Mesenchymal stem cell (in vitro differentiated cells and primary cell): ENCODE data around the gene SDSL.

Experiments
- DNase-seq: peaks from one replicate; pipeline ENCODE4 v3.0.0-alpha.2; 2013
- H2AFZ ChIP-seq: one replicate; pipeline ENCODE4 v1.6.1; 2013; ENCODE audit warnings: low read depth, mild to moderate bottlenecking, control low read depth, inconsistent platforms, low read length, moderate library complexity
- H2AK5ac ChIP-seq: 2 replicates; pipeline ENCODE4 v1.6.1; 2013; ENCODE audit warnings: low read length, moderate library complexity, mild to moderate bottlenecking, inconsistent platforms; ENCODE audit not compliant: severe bottlenecking
- H2BK120ac ChIP-seq: one replicate; pipeline ENCODE4 v1.6.1; 2013; ENCODE audit warnings: low read depth, mild to moderate bottlenecking, inconsistent platforms, low read length, moderate library complexity
- H2BK12ac ChIP-seq, 2 experiments: one replicate each; pipeline ENCODE4 v1.6.1; 2013; ENCODE audit warnings: inconsistent platforms in 2 of 2, low read length in 2 of 2, mild to moderate bottlenecking in 2 of 2, moderate library complexity in 2 of 2, control low read depth in 1 of 2
- H2BK15ac ChIP-seq: one replicate; pipeline ENCODE4 v1.6.1; 2013; ENCODE audit warnings: mild to moderate bottlenecking, low read depth, inconsistent platforms; ENCODE audit not compliant: poor library complexity, severe bottlenecking
- H2BK5ac ChIP-seq: 2 replicates; pipeline ENCODE4 v1.6.1; 2013; ENCODE audit warnings: low read depth, mild to moderate bottlenecking, low read length, control low read depth, inconsistent platforms; ENCODE audit not compliant: poor library complexity, severe bottlenecking
- H3K14ac ChIP-seq, 2 experiments: one replicate each; pipeline ENCODE4 v1.6.1; 2013; ENCODE audit warnings: inconsistent platforms in 2 of 2, low read length in 2 of 2, control low read depth in 1 of 2, mild to moderate bottlenecking in 1 of 2, moderate library complexity in 1 of 2
- H3K18ac ChIP-seq, 2 experiments: one replicate each; pipeline ENCODE4 v1.6.1; 2013; ENCODE audit warnings: inconsistent platforms in 2 of 2, low read length in 2 of 2, control low read depth in 1 of 2, low read depth in 1 of 2, mild to moderate bottlenecking in 1 of 2
- H3K23ac ChIP-seq, 2 experiments: one replicate each; pipeline ENCODE4 v1.6.1; 2013; ENCODE audit warnings: inconsistent platforms in 2 of 2, low read length in 2 of 2, mild to moderate bottlenecking in 2 of 2, moderate library complexity in 2 of 2, control low read depth in 1 of 2
- H3K27ac ChIP-seq: 2 replicates; pipeline ENCODE4 v1.5.1; 2013; ENCODE audit warnings: mild to moderate bottlenecking, moderate library complexity, low read length, control low read depth, inconsistent platforms; ENCODE audit not compliant: poor library complexity, severe bottlenecking
- H3K27me3 ChIP-seq, 2 experiments: 2 replicates each; pipeline versions ENCODE4 v1.6.1 to v1.7.0; 2013; ENCODE audit warnings: low read length in 2 of 2, mild to moderate bottlenecking in 2 of 2, moderate library complexity in 2 of 2, control low read depth in 1 of 2, inconsistent platforms in 1 of 2; ENCODE audit not compliant: control insufficient read depth in 1 of 2, insufficient read depth in 1 of 2
- H3K36me3 ChIP-seq, 2 experiments: 2 replicates each; pipeline versions ENCODE4 v1.6.1 to v1.7.0; 2013; ENCODE audit warnings: low read length in 2 of 2, control low read depth in 1 of 2, inconsistent platforms in 1 of 2, low read depth in 1 of 2, mild to moderate bottlenecking in 1 of 2; ENCODE audit not compliant: insufficient read depth in 2 of 2, control insufficient read depth in 1 of 2
- H3K4ac ChIP-seq, 2 experiments: one replicate each; pipeline ENCODE4 v1.6.1; 2013; ENCODE audit warnings: inconsistent platforms in 2 of 2, low read length in 2 of 2, mild to moderate bottlenecking in 2 of 2, moderate library complexity in 2 of 2, control low read depth in 1 of 2, low read depth in 1 of 2
- H3K4me1 ChIP-seq: 2 replicates; pipeline ENCODE4 v1.6.1; 2013; ENCODE audit warnings: low read depth, low read length, control low read depth; ENCODE audit not compliant: control insufficient read depth, insufficient read depth
- H3K4me2 ChIP-seq: 2 replicates; pipeline ENCODE4 v1.6.1; 2013; ENCODE audit warnings: low read length, mild to moderate bottlenecking, inconsistent platforms; ENCODE audit not compliant: poor library complexity, severe bottlenecking
- H3K4me3 ChIP-seq, 2 experiments: 2 replicates each; pipeline versions ENCODE4 v1.5.1 to v1.7.0; 2013; ENCODE audit warnings: low read length in 2 of 2, mild to moderate bottlenecking in 2 of 2, control low read depth in 1 of 2, low read depth in 1 of 2; ENCODE audit not compliant: insufficient read depth in 1 of 2
- H3K79me1 ChIP-seq: replicated peaks from 2 replicates; pipeline ENCODE4 v1.6.1; 2013; ENCODE audit warnings: mild to moderate bottlenecking, control low read depth, low read length, inconsistent platforms; ENCODE audit not compliant: poor library complexity, severe bottlenecking
- H3K9ac ChIP-seq: 2 replicates; pipeline ENCODE4 v1.7.0; 2013; ENCODE audit warnings: mild to moderate bottlenecking, low read length, moderate library complexity
- H3K9me3 ChIP-seq: 2 replicates; pipeline ENCODE4 v1.7.0; 2013; ENCODE audit warnings: mild to moderate bottlenecking, low read length; ENCODE audit not compliant: control insufficient read depth
- H4K8ac ChIP-seq: one replicate; pipeline ENCODE4 v1.6.1; 2013; ENCODE audit warnings: inconsistent platforms, mild to moderate bottlenecking, low read length, moderate library complexity
- H4K91ac ChIP-seq: one replicate; pipeline ENCODE4 v1.6.1; 2013; ENCODE audit warnings: mild to moderate bottlenecking, low read length, inconsistent platforms
- WGBS: methylation state at CpG from one replicate; pipeline ENCODE4 v1.1.7; 2013; ENCODE audit warnings: mixed read lengths; 5-methylcytosine and 5-hydroxymethylcytosine counted together

The SDSL gene

GRCh38 chr12:113470871-113471618 is 48.9 kb downstream of the SDSL start:
- Histone ChIP-seq H3K27me3 (peaks cover 99 to 100% of the 10 kb centered on the region in 2 experiments), H3K4me1 (peaks cover 23% of the 10 kb centered on the region), H2BK5ac (no peak overlapping the region), H3K18ac (no peak overlapping the region), H2AK5ac (no peak overlapping the region), H3K36me3 (no peaks in the 10 kb centered on the region), H4K8ac (no peak overlapping the region), H3K14ac (no peak overlapping the region), H3K4me2 (no peak overlapping the region), H3K27ac (no peak overlapping the region), H2BK120ac (no peak overlapping the region), H3K79me1 (no peaks in the 10 kb centered on the region), H3K4ac (no peak overlapping the region), H3K9ac (no peak overlapping the region), H2BK15ac (no peak overlapping the region), H3K9me3 (peaks cover 7% of the 10 kb centered on the region), H2AFZ (no peak overlapping the region), H3K23ac (no peak overlapping the region), H4K91ac (no peak overlapping the region), H3K4me3 (no peak overlapping the region), H2BK12ac (no peak overlapping the region)
- WGBS = 2% methylated on average over 32 of the region's 53 CpGs
- DNase-seq = no peak

DNA sequence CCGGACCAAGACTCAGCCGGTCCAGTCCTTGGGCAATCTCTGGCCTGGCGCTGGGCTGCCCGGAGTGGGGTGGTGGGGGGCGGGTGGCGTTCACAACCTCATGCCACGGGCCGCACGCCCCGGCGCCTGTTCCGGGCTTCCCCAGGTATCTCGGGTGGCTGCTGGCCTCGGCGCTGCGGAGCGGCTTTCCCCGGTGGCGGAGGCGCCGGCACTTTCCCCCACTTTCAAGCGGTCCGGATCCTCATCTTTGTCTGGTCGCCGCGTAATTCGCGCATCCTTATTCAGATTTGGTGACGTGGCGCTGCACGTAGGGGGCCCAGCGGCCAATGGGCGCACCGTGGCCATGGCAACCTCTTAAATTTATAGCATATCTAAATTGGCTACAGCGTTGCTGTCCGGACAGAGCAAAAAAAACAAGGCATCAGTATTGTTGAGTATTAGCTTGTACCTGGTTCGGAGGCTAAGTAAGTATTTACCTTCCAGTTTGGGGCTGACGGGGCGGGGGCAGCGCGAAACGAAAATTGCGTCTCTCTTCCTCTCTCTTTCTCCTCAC is 49.5 kb downstream of the SDSL start, which contains the start of gene LHX5:
Gene LHX5, minus strand, starts transcription at position 253 of the 553 bp plus-strand sequence. CDS start 373 bp downstream, outside the sequence.
- Histone ChIP-seq H3K27ac (no peak within 1 kb of the TSS), H2BK120ac (no peak within 1 kb of the TSS), H2AK5ac (no peak within 1 kb of the TSS), H2BK15ac (no peak within 1 kb of the TSS), H3K9me3 (peaks cover 7% of the 10 kb centered on the region), H3K36me3 (no peaks in the 10 kb centered on the region), H3K4ac (no peak within 1 kb of the TSS), H3K27me3 (peaks cover 95 to 100% of the 10 kb centered on the region in 2 experiments), H4K8ac (no peak within 1 kb of the TSS), H3K18ac (no peak within 1 kb of the TSS), H3K14ac (no peak within 1 kb of the TSS), H3K23ac (no peak within 1 kb of the TSS), H2BK12ac (no peak within 1 kb of the TSS), H3K4me1 (peaks cover 25% of the 10 kb centered on the region), H3K4me3 (no peak within 1 kb of the TSS), H2AFZ (no peak within 1 kb of the TSS), H2BK5ac (no peak within 1 kb of the TSS), H3K9ac (no peak within 1 kb of the TSS), H3K4me2 (no peak within 1 kb of the TSS), H3K79me1 (no peaks in the 10 kb centered on the region), H4K91ac (no peak within 1 kb of the TSS)
- WGBS = under 1% methylated on average over 43 of the region's 43 CpGs
- DNase-seq = no peak

- DNase-seq = no peak
- Histone ChIP-seq H2BK12ac (no peak overlapping the region), H2BK15ac (no peak overlapping the region), H2AK5ac (no peak overlapping the region), H3K4me3 (no peak overlapping the region), H3K9ac (no peak overlapping the region), H3K18ac (no peak overlapping the region), H3K27me3 (peaks cover 92 to 98% of the 10 kb centered on the region in 2 experiments), H3K4me2 (no peak overlapping the region), H3K14ac (no peak overlapping the region), H3K9me3 (peaks cover 7% of the 10 kb centered on the region), H2AFZ (no peak overlapping the region), H2BK5ac (no peak overlapping the region), H4K91ac (no peak overlapping the region), H3K27ac (no peak overlapping the region), H3K79me1 (no peaks in the 10 kb centered on the region), H3K23ac (no peak overlapping the region), H3K4ac (no peak overlapping the region), H3K4me1 (peaks cover 17% of the 10 kb centered on the region), H2BK120ac (no peak overlapping the region), H3K36me3 (no peaks in the 10 kb centered on the region), H4K8ac (no peak overlapping the region)
- WGBS = 2% methylated on average over 49 of the region's 51 CpGs
These were observed 50.3 kb downstream of the SDSL start for GRCh38 chr12:113472191-113473121.

- WGBS = 9% methylated on average over 6 of the region's 6 CpGs
- Histone ChIP-seq H3K9ac (no peak overlapping the region), H2BK5ac (no peak overlapping the region), H3K23ac (no peak overlapping the region), H3K4me2 (no peak overlapping the region), H4K91ac (no peak overlapping the region), H2AFZ (no peak overlapping the region), H2BK120ac (no peak overlapping the region), H4K8ac (no peak overlapping the region), H3K27me3 (peaks cover 92 to 98% of the 10 kb centered on the region in 2 experiments), H3K14ac (no peak overlapping the region), H2BK12ac (no peak overlapping the region), H3K36me3 (no peaks in the 10 kb centered on the region), H3K4me1 (peaks cover 8% of the 10 kb centered on the region), H3K27ac (no peak overlapping the region), H3K79me1 (no peaks in the 10 kb centered on the region), H2AK5ac (no peak overlapping the region), H3K4ac (no peak overlapping the region), H3K9me3 (peaks cover 7% of the 10 kb centered on the region), H3K18ac (no peak overlapping the region), H3K4me3 (no peak overlapping the region), H2BK15ac (no peak overlapping the region)
- no peak for DNase-seq
These were observed 51.2 kb downstream of the SDSL start for GRCh38 chr12:113473400-113473799.
